K562 (cell line): ENCODE measurements around the gene FILIP1. TPM values are rescaled to one million over a fixed set of nuclear protein-coding genes. Genes with fewer than 3 reads are reported as not detected.

Source experiments
- ARID2 ChIP-seq: fragments of 450-650 bp; IDR thresholded peaks from 2 replicates; pipeline ENCODE4 v1.6.1; 2017; ENCODE audit warnings: antibody characterized with exemption, mild to moderate bottlenecking
- CHAMP1 ChIP-seq: fragments of 450-650 bp; IDR thresholded peaks from 2 replicates; pipeline ENCODE4 v1.6.1; 2016; ENCODE audit warnings: mild to moderate bottlenecking
- FIP1L1 ChIP-seq: fragments of 200-400 bp; formaldehyde crosslinking; IDR thresholded peaks from 2 replicates; pipeline ENCODE4 v1.6.1; 2018; ENCODE audit warnings: mild to moderate bottlenecking, low read depth, low read length; ENCODE audit not compliant: poor library complexity, severe bottlenecking
- FOXJ3 ChIP-seq: sonication (generic); formaldehyde crosslinking; IDR thresholded peaks from 2 replicates; pipeline ENCODE4 v1.4.0; 2020; ENCODE audit warnings: mild to moderate bottlenecking, missing genetic modification reagents
- HMG20B ChIP-seq: fragments of 250-450 bp; sonication (Bioruptor Pico); IDR thresholded peaks from 2 replicates; pipeline ENCODE4 v1.5.0; 2021; ENCODE audit warnings: mild to moderate bottlenecking
- KDM4B ChIP-seq, 2 experiments: fragments of 450-650 bp in 1 of 2; sonication (generic) in 1 of 2; IDR thresholded peaks; 2 replicates each; pipeline ENCODE4 v1.6.1; 2016 to 2017; ENCODE audit warnings: borderline replicate concordance in 2 of 2, antibody characterized with exemption in 1 of 2, low read depth in 1 of 2, mild to moderate bottlenecking in 1 of 2
- KLF1 ChIP-seq: fragments of 450-650 bp; IDR thresholded peaks from 2 replicates; pipeline ENCODE4 v1.6.1; 2016; ENCODE audit warnings: missing genetic modification characterization, missing compliant biosample characterization
- KLF10 ChIP-seq: fragments of 250-450 bp; sonication (Bioruptor Pico); IDR thresholded peaks from 2 replicates; pipeline ENCODE4 v1.6.1; 2021; ENCODE audit warnings: matching md5 sums
- L3MBTL2 ChIP-seq: fragments of 450-650 bp; IDR thresholded peaks from 2 replicates; pipeline ENCODE4 v1.6.1; 2016; ENCODE audit warnings: mild to moderate bottlenecking, moderate library complexity
- MLLT1 ChIP-seq, 2 experiments: fragments of 450-650 bp; IDR thresholded peaks; 2 replicates each; pipeline ENCODE4 v1.6.1; 2016
- MTA3 ChIP-seq: fragments of 450-650 bp; formaldehyde crosslinking; IDR thresholded peaks from 2 replicates; pipeline ENCODE4 v1.6.1; 2017; ENCODE audit warnings: mild to moderate bottlenecking, borderline replicate concordance
- NBN ChIP-seq: fragments of 450-650 bp; IDR thresholded peaks from 2 replicates; pipeline ENCODE4 v1.6.1; 2016; ENCODE audit warnings: low read depth, mild to moderate bottlenecking
- NCOA1 ChIP-seq: fragments of 450-650 bp; IDR thresholded peaks from 2 replicates; pipeline ENCODE4 v1.6.1; 2016; ENCODE audit warnings: low read depth
- POU5F1 ChIP-seq: fragments of 150-350 bp; IDR thresholded peaks from 2 replicates; pipeline ENCODE4 v1.6.1; 2014; ENCODE audit warnings: borderline replicate concordance, low read length, low read depth, mild to moderate bottlenecking; ENCODE audit not compliant: partially characterized antibody
- RBM34 ChIP-seq: fragments of 200-400 bp; formaldehyde crosslinking; IDR thresholded peaks from 2 replicates; pipeline ENCODE4 v1.6.1; 2018; ENCODE audit warnings: low read length, borderline replicate concordance; ENCODE audit not compliant: insufficient read depth
- RFX5 ChIP-seq: IDR thresholded peaks from 2 replicates; pipeline ENCODE4 v1.6.1; 2011; ENCODE audit warnings: low read depth, mild to moderate bottlenecking, improper control_type of control experiment, low read length
- RNF2 ChIP-seq: sonication (generic); IDR thresholded peaks from 2 replicates; pipeline ENCODE4 v1.6.1; 2016
- TARDBP ChIP-seq: fragments of 450-650 bp; IDR thresholded peaks from 2 replicates; pipeline ENCODE4 v1.6.1; 2016
- ZBTB17 ChIP-seq: fragments of 450-650 bp; formaldehyde crosslinking; IDR thresholded peaks from 2 replicates; pipeline ENCODE4 v1.4.0; 2020; ENCODE audit warnings: mild to moderate bottlenecking
- ZNF165 ChIP-seq: fragments of 250-450 bp; sonication (Bioruptor Pico); IDR thresholded peaks from 2 replicates; pipeline ENCODE4 v1.4.0; 2020; ENCODE audit warnings: borderline replicate concordance
- ZNF561 ChIP-seq: fragments of 450-650 bp; formaldehyde crosslinking; conservative IDR thresholded peaks from 2 replicates; pipeline ENCODE4 v1.4.0; 2020; ENCODE audit warnings: mild to moderate bottlenecking, moderate library complexity
- polyA plus RNA-seq, 8 experiments: library from polyadenylated mRNA; depleted of rRNA in 4 of 8; stranded (reverse) in 5 of 8; unstranded in 3 of 8; fragments of >200 nt; fragmentation: Nextera tagmentation in 2 of 8; fragmentation: Illumina TruSeq in 1 of 8; extraction: Ambion mirVana in 2 of 8; extraction: Trizol in 1 of 8; gene quantifications; 2 replicates each; pipeline versions ENCODE4 v1.2.1 to v1.2.3, GENCODE V29; 2011 to 2014; ENCODE audit warnings: inconsistent platforms in 1 of 8, missing spikeins in 1 of 8
- total RNA-seq, 7 experiments: library from RNA; depleted of rRNA in 6 of 7; stranded (reverse); fragments of >200 nt in 6 of 7; fragmentation: Illumina TruSeq in 2 of 7; extraction: Trizol in 2 of 7; gene quantifications; 2 replicates each; pipeline versions ENCODE4 v1.2.1 to v1.2.3, GENCODE V29; 2011 to 2021; ENCODE audit warnings: low replicate concordance in 1 of 7
- TF ChIP-seq, protein P1 (sequence below): fragments of 250-450 bp; sonication (Bioruptor Pico); IDR thresholded peaks from 2 replicates; pipeline ENCODE4 v1.4.0; 2020

FILIP1 gene
- total and polyA plus RNA-seq, 9 of the 15 experiments (the other 6 are each of a cell fraction or from before 2014, with no cell fraction given) = 0.03 to 0.25 (median 0.10) TPM; not detected in 1

DNA sequence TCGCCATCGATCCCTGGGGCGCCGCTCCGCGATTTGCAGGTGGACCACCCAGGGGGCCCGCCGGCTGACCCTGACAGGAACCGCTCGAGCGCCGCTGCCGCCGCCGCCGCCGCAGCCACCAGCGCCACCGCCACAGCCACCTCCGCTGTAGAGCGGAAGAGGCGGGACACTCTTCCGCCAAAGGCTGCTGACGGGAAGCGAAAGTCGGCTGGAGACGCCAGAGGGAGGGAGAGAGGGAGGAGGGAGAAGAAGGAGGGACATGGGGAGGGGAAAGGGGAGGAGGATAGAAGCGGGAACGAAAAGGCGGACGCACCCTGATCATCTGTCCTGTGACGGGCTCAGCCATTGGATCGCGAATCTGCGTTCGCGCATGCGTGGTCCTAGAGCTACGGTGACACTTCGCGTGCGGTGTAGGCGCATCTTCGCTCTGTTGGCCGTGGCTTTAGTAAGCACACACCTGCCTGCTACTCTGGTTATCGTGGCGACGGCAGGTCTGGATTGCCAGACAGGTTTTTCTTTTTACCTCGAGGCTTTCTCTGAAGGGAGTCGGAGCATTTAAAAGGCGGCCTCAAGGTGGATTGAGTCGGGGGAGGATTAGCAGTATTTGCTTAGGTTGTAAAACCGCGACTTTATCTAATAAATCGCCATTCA, 208.8 kb downstream of the FILIP1 start, which contains the start of gene TMEM30A (continued):
- TF ChIP-seq MLLT1 (IDR thresholded peaks at IDR 0.05) (peak in 1 of 2 experiments; percentile 62; a peak in 2 of 4 replicates), CHAMP1 (no peak), TARDBP (no peak), RNF2 (peak; percentile 53; the same call in 1 of the 2 replicates), L3MBTL2 (peak; percentile 83), NBN (peak; percentile 78), FOXJ3 (no peak), ZNF561 (CRISPR knock-in tag) (no peak), FIP1L1 (no peak), RFX5 (no peak), KLF10 (CRISPR knock-in tag) (no peak), ARID2 (no peak), POU5F1 (no peak), NCOA1 (peak; percentile 95), MTA3 (peak; percentile 78), KDM4B (IDR thresholded peaks at IDR 0.05; ENCODE audit: borderline replicate concordance in 2 of 2, low read depth in 1 of 2) (peak in 1 of 2 experiments; percentile 81; a peak in 1 of 4 replicates), KLF1 (tag) (0 out of 2 replicates have a peak, but pooled peaks have one; percentile 27), HMG20B (CRISPR knock-in tag) (no peak), RBM34 (no peak), ZNF165 (CRISPR knock-in tag) (no peak), ZBTB17 (CRISPR knock-in tag) (no peak)
- TF ChIP-seq, protein P1, sequence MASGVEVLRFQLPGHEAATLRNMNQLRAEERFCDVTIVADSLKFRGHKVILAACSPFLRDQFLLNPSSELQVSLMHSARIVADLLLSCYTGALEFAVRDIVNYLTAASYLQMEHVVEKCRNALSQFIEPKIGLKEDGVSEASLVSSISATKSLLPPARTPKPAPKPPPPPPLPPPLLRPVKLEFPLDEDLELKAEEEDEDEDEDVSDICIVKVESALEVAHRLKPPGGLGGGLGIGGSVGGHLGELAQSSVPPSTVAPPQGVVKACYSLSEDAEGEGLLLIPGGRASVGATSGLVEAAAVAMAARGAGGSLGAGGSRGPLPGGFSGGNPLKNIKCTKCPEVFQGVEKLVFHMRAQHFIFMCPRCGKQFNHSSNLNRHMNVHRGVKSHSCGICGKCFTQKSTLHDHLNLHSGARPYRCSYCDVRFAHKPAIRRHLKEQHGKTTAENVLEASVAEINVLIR (CRISPR knock-in tag) = no peak
